Large intestine (tissue), 3 donors: ENCODE measurements around the gene LCE7A. TPM values are rescaled to one million over a fixed set of nuclear protein-coding genes. Genes with fewer than 3 reads are reported as not detected.

Experiments used
- DNase-seq, 2 donors: peaks; one replicate each; pipeline versions ENCODE4 v3.0.0 to v3.0.0-alpha.2; 2013
- H3K27ac ChIP-seq: one replicate; pipeline ENCODE4 v1.5.1; 2013; ENCODE audit warnings: low read length
- H3K27me3 ChIP-seq: 2 replicates; pipeline ENCODE4 v1.6.1; 2013; ENCODE audit warnings: low read length; ENCODE audit not compliant: control insufficient read depth, insufficient read depth
- H3K36me3 ChIP-seq: 2 replicates; pipeline ENCODE4 v1.6.1; 2013; ENCODE audit warnings: low read length; ENCODE audit not compliant: control insufficient read depth, insufficient read depth
- H3K4me1 ChIP-seq: one replicate; pipeline ENCODE4 v1.6.1; 2013; ENCODE audit warnings: low read length; ENCODE audit not compliant: control insufficient read depth, insufficient read depth
- H3K4me3 ChIP-seq: one replicate; pipeline ENCODE4 v1.5.1; 2013; ENCODE audit warnings: low read length
- H3K9me3 ChIP-seq: one replicate; pipeline ENCODE4 v1.6.1; 2013; ENCODE audit warnings: mild to moderate bottlenecking, low read depth, low read length, moderate library complexity; ENCODE audit not compliant: control insufficient read depth
- WGBS: methylation state at CpG from one replicate; pipeline ENCODE4 v1.1.5; 2013; ENCODE audit warnings: low lambda C conversion rate; ENCODE audit not compliant: insufficient coverage; 5-methylcytosine and 5-hydroxymethylcytosine counted together
- polyA plus RNA-seq: library from polyadenylated mRNA; unstranded; fragments of 120-200 nt; gene quantifications from one replicate; pipeline ENCODE4 v1.2.1, GENCODE V29; 2013

The LCE7A gene
- polyA plus RNA-seq, 1 donor, result not detected

DNA sequence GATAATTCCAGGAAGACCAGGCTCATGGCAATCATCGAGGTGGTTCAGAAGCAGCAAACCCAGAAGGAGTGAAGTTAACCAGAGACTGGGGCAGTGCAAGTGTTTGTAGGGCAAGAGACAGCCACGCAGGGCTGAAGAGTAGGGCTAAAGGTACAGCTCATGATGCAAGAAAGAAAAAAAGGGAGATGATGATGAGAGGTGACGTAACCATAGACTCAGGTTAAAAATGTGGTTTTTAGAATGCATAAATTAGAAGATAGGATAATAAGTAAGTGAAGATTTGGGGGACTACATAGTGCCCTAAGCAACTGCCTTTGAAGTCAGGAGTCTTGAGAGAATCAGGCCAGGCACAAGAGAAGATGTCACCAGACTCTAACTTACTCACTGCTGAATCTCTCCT, 333 bp downstream of the LCE7A start:
- H3K4me1 ChIP-seq, result no peaks in the 10 kb centered on the region
- H3K27ac ChIP-seq, result no peak overlapping the region
- no peaks in the 10 kb centered on the region for H3K27me3 ChIP-seq
- H3K4me3 ChIP-seq, result no peak overlapping the region
- no peaks in the 10 kb centered on the region for H3K36me3 ChIP-seq
- WGBS, result 100% methylated on average over 1 of the region's 3 CpGs
- no peak for DNase-seq
- H3K9me3 ChIP-seq, result no peaks in the 10 kb centered on the region

DNA sequence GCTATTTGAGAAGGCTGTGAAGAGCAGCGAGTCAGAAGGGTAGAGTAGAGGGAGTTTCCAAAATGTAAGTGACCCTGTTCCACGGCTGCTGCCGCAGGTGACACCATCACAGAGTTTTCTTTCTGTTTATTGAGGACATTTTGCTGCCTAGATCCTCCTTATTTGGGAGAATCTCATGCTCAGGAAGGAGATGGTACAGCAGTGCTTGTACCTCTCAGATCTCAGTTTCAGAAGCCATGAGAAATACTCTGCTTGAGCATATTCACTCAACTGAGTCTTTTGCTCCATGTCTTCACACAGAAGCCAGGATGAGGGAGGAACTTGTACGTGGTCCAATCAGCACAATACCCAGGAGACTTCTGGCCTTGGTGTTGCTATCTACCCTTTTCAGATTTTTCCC, 1.6 kb downstream of the LCE7A start:
- 100% methylated on average over 1 of the region's 4 CpGs for WGBS
- Histone ChIP-seq H3K27ac (no peak overlapping the region), H3K27me3 (no peaks in the 10 kb centered on the region), H3K4me3 (no peak overlapping the region), H3K4me1 (no peaks in the 10 kb centered on the region), H3K9me3 (no peaks in the 10 kb centered on the region), H3K36me3 (no peaks in the 10 kb centered on the region)
- no peak for DNase-seq

DNA sequence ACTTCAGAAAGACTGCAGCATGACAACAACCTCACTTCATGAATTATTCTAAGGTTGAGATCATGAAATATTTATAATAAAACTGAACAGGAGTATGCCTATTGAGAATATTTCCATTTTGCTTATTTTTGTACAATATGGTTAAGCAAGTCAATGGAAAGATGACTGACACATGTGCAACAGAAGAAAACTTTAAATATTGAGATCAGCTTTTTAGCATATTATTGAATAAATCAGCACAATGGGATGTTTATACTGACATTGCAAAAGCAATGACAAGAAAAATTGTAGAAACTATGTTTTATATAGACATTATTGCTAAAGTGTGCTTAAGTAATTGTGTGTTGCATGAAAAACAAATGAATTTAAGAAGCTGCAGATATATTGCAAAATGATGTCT, 4.6 kb downstream of the LCE7A start:
- Histone ChIP-seq H3K4me1 (no peaks in the 10 kb centered on the region), H3K27me3 (no peaks in the 10 kb centered on the region), H3K27ac (no peak overlapping the region), H3K36me3 (no peaks in the 10 kb centered on the region), H3K9me3 (no peaks in the 10 kb centered on the region), H3K4me3 (no peak overlapping the region)
- DNase-seq, result no peak

DNA sequence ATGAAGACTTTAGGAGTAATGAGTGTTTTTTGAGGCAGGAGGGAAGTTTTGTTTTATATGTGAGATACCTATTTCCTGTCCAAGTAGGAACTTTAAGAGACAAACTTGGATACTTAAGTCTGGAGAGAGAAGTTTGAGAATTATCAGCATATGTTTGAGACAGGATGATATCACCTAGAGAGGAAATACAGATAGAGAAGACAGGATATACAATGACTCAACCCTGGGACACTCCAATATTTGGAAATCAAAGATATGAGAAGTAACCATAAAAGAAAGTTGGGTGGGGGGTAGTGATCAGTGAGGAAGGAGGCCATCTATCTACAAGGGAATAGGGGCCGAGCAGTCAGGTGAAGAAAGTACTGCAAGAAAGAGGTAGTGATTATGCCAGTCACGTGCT, 6.5 kb downstream of the LCE7A start:
- 86% methylated on average over 1 of the region's 2 CpGs for WGBS
- DNase-seq, result no peak

DNA sequence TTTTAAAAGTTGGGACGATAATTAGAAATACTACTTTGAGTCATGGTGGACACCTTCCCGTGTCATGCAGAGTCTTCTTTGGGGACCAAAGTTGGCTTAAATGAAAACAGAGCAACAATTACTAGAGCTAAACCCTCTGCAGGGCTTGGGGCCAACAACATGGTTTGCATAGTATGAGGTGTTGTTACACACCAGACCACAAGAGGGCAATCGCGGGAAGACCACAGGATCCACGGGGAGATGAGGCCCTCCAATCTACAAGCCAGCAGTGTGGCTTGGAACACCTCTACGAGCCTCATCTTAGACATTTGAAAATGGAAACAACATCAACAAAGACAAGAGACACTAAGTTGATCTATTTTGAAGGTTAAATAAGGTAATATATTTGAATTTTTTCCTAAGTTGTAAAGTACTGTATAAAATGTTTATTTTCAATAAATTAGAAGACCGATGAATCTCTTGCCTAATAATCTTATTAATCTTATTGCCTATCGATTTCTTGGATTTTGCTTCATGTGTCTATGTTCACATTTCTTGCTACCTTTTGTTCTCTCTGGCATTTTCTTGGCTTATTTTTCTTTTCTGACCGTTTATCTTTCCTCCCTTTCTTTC, 10.1 kb downstream of the LCE7A start:
- Histone ChIP-seq H3K9me3 (no peaks in the 10 kb centered on the region), H3K27me3 (peaks cover 4% of the 10 kb centered on the region), H3K36me3 (no peaks in the 10 kb centered on the region), H3K4me3 (no peak overlapping the region), H3K27ac (no peak overlapping the region), H3K4me1 (no peaks in the 10 kb centered on the region)
- peak; percentile 21 to 31 for DNase-seq
- 54% methylated on average over 5 of the region's 9 CpGs for WGBS

More for the DNA sequence above, 6.5 kb downstream of the LCE7A start:
- Histone ChIP-seq H3K36me3 (no peaks in the 10 kb centered on the region), H3K4me1 (no peaks in the 10 kb centered on the region), H3K9me3 (no peaks in the 10 kb centered on the region), H3K27me3 (no peaks in the 10 kb centered on the region), H3K27ac (no peak overlapping the region), H3K4me3 (no peak overlapping the region)

DNA sequence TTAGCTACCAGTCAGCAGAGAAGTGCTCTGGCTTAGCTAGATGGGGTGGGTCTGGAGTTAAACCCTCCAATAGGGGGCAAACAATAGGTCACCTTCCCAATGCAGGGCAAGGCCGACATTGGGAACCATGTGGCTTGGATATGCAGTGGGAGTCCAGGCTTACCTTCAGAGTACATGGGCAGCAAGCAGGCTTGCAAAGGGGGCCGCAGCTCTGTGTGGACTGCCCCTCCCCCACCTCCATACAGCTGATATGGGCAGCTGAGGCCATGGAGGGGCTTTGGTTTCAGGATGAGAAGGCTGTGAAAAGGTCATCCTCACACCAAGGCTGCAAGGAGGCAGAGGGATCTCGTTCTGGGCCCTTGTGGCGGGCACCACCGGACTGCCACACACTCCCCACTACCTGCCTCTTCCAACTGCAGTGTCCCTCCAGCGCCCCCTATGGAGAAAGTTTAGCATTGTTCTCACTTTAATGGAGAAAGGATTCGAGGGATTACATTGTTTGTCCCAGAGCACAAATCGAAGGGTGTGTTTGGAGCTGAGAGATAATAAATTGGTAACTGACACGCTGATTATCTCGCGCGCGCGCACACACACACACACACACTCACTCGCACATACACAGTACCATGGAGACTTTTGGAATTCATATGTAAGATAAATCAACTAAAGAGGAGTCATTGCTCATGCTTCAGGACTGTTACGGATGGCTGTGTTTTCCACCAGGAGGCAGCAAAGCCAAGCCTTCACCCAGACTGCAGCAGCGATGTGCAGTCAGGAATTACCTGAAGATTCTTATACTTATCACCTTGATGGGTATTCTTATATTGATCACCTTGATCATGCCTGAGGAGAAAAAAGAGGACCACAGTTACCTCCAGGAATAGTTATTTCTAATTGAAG, 11.3 kb downstream of the LCE7A start:
- DNase-seq, result peak; percentile 7 to 18
- WGBS, result no CpG with 5 or more reads among the region's 17 CpGs
- H3K4me1 ChIP-seq, result no peaks in the 10 kb centered on the region
- peaks cover 4% of the 10 kb centered on the region for H3K27me3 ChIP-seq
- H3K36me3 ChIP-seq, result no peaks in the 10 kb centered on the region
- no peaks in the 10 kb centered on the region for H3K9me3 ChIP-seq
- no peak overlapping the region for H3K27ac ChIP-seq
- no peak overlapping the region for H3K4me3 ChIP-seq

DNA sequence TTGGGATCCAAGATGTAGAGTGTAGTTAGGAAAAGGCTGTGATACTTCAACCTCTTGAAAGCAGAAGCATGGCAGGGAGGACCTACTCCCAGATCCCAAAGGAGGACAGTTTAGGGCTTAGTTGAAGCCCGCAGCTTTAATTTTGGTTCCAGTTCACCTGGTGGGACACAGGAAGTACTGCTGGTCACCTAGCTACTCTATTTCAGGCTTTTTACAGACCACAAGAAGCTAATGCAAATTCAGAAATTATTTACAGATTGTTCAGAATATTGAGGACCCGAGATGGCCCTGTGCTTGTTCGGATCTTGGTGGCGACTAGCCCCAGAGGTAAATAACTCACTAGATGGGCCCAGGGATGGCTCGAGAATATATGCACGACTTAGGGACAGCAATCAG, 11.9 kb downstream of the LCE7A start:
- WGBS, result no CpG with 5 or more reads among the region's 6 CpGs
- no peaks in the 10 kb centered on the region for H3K9me3 ChIP-seq

DNA sequence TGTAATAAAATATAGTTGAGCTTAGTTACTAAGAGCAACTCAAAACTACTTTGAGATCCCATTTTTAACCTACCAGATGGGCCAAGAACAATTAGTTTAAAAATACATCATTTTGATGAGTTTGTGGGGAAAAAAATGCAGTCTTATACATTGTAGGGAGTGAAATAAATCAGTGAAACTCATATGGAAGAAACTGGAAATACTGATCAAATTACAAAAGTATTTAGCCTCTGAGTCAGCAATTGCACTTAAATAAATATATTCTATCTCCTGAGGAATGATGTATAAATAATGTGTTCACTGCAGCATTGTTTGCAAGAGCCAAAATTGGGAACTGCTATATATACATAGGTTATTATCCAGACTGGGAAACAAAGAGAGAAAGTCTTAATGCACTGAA, 13.7 kb downstream of the LCE7A start:
- no peaks in the 10 kb centered on the region for H3K36me3 ChIP-seq
- H3K4me3 ChIP-seq, result no peak overlapping the region
- peaks cover 4% of the 10 kb centered on the region for H3K27me3 ChIP-seq
- no peaks in the 10 kb centered on the region for H3K9me3 ChIP-seq
- no peaks in the 10 kb centered on the region for H3K4me1 ChIP-seq
- DNase-seq, result no peak
- H3K27ac ChIP-seq, result no peak overlapping the region

More for the DNA sequence above, 11.9 kb downstream of the LCE7A start:
- H3K4me1 ChIP-seq, result no peaks in the 10 kb centered on the region
- H3K4me3 ChIP-seq, result no peak overlapping the region
- no peak for DNase-seq
- H3K36me3 ChIP-seq, result no peaks in the 10 kb centered on the region
- no peak overlapping the region for H3K27ac ChIP-seq
- H3K27me3 ChIP-seq, result peaks cover 4% of the 10 kb centered on the region

DNA sequence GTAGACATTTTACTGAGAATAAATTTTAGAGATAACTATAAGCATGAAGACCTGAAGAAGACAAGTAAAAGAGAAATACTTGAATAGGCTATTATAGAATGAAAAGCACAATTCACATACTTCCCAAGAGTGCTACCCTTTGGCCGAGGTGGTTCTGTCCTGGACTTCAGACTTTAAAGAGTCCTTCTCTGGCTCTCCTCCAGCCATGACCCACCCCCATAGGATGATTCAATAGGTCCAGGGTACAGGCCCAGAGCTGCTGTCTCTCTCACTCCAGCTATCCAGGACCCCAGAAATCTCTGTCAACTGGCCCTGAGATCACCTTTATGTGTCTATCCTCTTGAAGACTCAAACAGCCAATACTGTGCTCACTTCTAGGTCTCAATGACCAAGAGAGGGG, 17.0 kb downstream of the LCE7A start:
- Histone ChIP-seq H3K27me3 (peaks cover 4% of the 10 kb centered on the region), H3K36me3 (no peaks in the 10 kb centered on the region), H3K4me3 (no peak overlapping the region), H3K4me1 (no peaks in the 10 kb centered on the region), H3K9me3 (no peaks in the 10 kb centered on the region), H3K27ac (no peak overlapping the region)
- WGBS, result no CpG with 5 or more reads among the region's 1 CpG
- DNase-seq, result peak in 1 of 2 donors; percentile 10

DNA sequence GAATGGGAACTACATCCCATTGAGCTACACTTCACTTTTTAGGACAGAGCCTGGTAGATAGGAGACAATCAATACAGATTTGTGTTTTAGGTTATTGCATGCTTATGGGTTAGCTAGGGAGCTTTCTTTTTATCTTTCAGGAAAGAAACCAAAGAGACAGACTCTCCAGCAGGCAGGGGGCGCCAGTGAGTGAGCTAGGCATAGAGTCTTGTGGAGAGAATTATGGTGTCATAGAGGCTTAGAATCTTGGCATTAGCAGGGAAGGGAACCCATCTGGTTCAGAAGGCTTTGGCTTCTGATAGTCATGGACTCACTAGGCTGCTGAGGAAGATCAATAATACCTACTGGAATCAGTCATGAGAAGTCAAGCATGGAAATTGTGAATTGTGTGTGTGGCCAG, 18.2 kb downstream of the LCE7A start, which contains the start of gene SMCP:
TSS of gene SMCP (plus strand) at position 281 of the 400 bp plus-strand sequence. CDS start 6,101 bp downstream, outside the sequence.
- no CpG with 5 or more reads among the region's 1 CpG for WGBS
- Histone ChIP-seq H3K27me3 (no peaks in the 10 kb centered on the region), H3K9me3 (no peaks in the 10 kb centered on the region), H3K4me3 (no peak within 1 kb of the TSS), H3K4me1 (no peaks in the 10 kb centered on the region), H3K27ac (no peak within 1 kb of the TSS), H3K36me3 (no peaks in the 10 kb centered on the region)
- no peak for DNase-seq
